GM21723 (cell line): ENCODE data around the gene ZFYVE16.
"Not testable (repeated sequence)": the region's sequence is repeated elsewhere in the genome, so short reads cannot be mapped to it uniquely, and the experiment has no call there.

ENCODE experiments used
- ATAC-seq: cut with Tn5 transposase; IDR thresholded peaks from one replicate; pipeline ENCODE4 v1.9.1; 2021; ENCODE audit warnings: mild to moderate bottlenecking, moderate library complexity; ENCODE audit not compliant: unreplicated experiment

ZFYVE16 gene

GRCh38 chr5:80409367-80409966, 1.6 kb downstream of the ZFYVE16 start:
- ATAC-seq, result no peak

GRCh38 chr5:80411589-80412219, 3.8 kb downstream of the ZFYVE16 start:
- no peak for ATAC-seq

DNA sequence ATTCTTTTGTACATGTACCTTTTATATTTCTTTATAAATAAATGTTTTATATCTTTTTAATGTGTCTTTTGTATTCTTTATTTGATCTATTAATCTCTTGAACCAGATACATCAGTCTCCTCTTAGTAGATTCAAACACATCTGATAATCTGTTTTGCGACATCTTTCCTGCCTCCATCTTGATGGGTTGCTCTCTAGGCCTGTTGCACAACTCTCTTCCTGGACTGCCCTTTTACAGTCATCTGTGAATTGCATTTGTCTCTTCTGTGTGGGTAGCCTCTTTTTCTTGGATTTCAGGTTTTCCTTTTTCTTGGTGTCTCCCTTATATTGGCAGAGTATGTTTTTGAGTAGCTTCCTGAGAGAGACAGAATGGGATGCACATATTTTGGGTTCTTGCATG, 6.2 kb downstream of the ZFYVE16 start:
- ATAC-seq, result no peak

DNA sequence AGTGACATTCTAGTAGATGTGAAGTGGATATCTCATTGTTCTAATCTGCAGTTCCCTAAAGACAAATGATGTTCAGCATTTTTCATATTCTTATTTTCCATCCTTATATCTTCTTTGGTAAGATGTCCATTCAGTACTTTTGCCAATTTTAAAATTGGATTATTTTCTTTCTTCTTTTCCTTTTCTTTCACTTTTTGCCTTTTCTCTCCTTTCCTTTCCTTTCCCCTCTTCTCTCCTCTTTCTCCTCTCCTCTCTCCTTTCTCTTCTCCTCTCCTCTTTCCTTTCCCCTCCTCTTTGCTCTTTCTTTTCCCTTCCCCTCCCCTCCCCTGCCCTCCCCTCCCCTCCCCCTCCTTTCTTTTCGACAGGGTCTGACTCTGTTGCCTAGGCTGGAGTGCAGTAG, 10.1 kb downstream of the ZFYVE16 start:
- no peak for ATAC-seq

GRCh38 chr5:80424365-80424764, 16.5 kb downstream of the ZFYVE16 start:
- not testable (repeated sequence) for ATAC-seq

GRCh38 chr5:80435476-80435875, 27.6 kb downstream of the ZFYVE16 start:
- ATAC-seq, result no peak

GRCh38 chr5:80437326-80437725, 29.5 kb downstream of the ZFYVE16 start:
- ATAC-seq, result no peak

DNA sequence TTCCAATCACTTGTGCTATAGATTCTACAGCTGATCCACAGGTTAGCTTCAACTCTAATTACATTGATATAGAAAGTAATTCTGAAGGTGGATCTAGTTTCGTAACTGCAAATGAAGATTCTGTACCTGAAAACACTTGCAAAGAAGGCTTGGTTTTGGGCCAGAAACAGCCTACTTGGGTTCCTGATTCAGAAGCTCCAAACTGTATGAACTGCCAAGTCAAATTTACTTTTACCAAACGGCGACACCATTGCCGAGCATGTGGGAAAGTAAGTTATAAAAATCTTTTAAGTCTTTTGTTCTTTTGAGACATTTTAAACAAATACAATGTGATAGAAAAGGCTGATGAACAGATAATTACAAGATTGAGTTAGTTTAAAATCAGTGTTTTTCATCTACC, 30.9 kb downstream of the ZFYVE16 start:
- ATAC-seq, result no peak

GRCh38 chr5:80439213-80439612, 31.3 kb downstream of the ZFYVE16 start:
- ATAC-seq, result no peak

DNA sequence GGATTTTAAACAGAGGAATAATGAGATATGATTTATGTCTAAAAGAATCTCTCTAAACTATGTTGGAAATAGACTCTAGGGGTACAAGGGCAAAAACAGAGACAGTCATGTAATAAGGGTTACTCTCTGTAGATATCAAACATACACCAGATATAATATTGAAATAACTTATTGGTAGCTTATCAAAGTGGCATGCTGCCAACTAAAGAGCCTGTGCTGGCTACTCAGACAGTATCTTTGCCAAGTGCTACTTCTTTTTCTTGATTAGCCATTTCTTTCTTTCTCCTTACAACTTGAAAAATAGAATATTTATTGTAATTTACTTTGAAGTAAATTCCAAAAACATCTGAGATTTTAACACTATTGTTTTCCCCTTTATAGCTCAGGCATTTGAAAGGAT, 34.9 kb downstream of the ZFYVE16 start:
- ATAC-seq, result no peak

GRCh38 chr5:80453366-80453765, 45.5 kb downstream of the ZFYVE16 start:
- no peak for ATAC-seq

- no peak for ATAC-seq
Measured at GRCh38 chr5:80463269-80463668, 55.4 kb downstream of the ZFYVE16 start.

GRCh38 chr5:80466669-80467485, 59.0 kb downstream of the ZFYVE16 start:
- ATAC-seq, result no peak

DNA sequence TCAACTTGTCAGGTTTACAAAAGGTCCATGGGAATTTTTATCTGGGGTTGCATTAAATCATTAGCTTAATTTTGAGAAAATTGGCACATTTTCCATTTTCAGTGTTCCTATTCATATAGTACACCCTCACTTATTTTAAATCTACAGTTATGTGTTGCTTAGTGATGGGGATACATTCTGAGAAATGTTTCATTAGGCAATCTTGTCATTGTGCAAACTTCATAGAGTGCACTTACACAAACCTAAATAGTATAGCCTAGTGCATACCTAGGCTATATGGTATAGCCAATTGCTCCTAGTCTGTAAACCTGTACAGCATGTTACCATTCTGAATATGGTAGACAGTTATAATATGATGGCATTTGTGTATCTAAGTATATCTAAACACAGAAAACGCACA, 60.3 kb downstream of the ZFYVE16 start:
- no peak for ATAC-seq

DNA sequence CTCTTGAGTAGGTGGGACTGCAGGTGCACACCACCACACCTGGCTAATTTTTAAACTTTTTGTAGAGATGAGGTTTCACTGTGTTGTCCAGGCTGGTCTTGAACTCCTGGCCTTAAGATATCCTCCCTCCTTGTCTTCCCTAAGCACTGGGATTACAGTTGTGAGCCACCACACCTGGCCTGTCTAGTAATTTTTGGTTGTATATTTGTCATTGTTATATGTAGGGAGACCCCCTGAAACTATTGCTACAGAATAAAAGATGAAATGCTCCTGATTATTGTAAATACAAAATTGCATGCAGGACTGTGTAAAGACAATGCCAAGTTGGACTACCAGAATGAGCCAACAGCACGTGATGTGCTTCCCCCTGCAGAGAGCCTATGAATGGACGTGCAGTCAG, 62.8 kb downstream of the ZFYVE16 start:
- ATAC-seq, result not testable (repeated sequence)

DNA sequence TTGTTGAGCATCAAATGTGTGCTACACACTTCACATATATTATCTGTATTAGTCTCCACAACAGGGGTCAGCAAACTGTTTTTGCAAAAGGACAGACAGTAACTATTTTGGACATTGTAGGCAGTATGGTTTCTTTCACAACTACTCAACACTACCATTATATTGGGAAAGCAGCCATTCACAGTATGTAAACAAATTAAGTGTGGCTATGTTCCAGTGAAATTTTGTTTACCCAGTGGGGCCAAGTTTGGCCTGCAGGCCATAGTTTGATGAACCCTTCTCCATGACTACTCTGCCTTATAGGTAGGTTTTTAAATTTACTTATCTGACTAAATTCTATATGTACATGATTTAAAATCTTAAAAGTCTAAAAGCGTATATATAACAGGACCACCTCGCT, 67.1 kb downstream of the ZFYVE16 start:
- ATAC-seq, result no peak

DNA sequence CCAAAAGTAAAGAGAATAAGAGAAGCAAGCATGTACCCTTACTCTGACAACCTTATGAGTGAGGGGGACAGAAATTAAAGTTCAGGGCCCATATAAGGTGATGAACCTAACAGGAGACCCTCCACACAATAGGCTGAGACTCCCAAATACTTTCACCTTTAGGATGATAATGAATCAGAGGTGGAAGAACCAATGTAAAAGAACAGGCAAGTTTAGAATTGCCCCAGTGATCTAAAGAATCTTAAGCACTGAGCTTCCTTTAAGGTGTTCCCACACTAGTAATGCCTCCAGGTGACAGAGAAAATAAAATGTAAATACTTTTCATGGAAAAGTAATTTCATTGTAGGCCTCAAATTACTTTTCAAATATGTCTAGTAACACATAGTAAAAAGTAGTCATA, 71.8 kb downstream of the ZFYVE16 start:
- ATAC-seq, result no peak

- no peak for ATAC-seq
Measured at GRCh38 chr5:80480354-80480753, 72.5 kb downstream of the ZFYVE16 start.

DNA sequence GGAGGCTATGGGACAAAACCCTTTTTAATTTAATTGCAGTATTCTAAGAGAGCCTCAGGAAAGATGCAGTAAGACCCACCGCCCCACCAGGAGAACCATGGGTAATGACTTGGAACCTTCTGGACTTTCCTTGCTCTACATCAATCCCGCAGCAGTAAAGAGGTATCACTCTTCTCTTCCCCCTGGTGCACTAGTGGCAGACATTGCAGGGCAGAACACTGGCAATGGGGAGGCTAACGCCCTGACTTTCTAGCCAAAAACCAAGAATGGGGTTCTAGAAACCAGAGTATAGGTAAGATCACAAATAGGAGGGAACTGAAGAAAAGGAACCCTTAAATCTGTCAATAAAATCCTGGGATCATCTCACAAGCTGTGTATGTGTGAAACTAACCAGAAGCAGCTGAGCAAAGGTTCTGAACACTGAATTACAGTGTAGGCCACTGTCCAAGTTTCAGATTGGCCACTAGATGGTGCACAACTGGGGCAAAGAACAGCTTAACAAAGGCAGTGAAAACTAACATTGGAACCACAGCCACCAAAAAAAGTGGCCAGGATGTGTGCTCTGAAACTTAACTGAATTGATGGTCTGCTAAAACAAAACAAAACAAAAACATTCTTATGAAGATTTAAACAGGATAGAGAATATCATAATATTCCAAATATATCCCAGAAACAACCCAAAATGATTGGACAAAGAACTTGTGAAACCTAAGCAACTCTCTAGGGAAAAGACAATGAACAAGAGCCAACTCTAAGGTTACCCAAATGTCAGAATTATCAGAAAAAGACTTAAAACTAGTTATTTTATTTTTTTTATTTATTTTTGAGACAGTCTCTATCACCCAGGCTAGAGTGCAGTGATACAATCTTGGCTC, 73.4 kb downstream of the ZFYVE16 start:
- peak; percentile 62 for ATAC-seq

- no peak for ATAC-seq
Measured at GRCh38 chr5:80482578-80482977, 74.7 kb downstream of the ZFYVE16 start.

GRCh38 chr5:80483636-80484232, 75.9 kb downstream of the ZFYVE16 start:
- ATAC-seq, result no peak
